ENCODE results near the gene GPD1L.

GPD1L gene

DNA sequence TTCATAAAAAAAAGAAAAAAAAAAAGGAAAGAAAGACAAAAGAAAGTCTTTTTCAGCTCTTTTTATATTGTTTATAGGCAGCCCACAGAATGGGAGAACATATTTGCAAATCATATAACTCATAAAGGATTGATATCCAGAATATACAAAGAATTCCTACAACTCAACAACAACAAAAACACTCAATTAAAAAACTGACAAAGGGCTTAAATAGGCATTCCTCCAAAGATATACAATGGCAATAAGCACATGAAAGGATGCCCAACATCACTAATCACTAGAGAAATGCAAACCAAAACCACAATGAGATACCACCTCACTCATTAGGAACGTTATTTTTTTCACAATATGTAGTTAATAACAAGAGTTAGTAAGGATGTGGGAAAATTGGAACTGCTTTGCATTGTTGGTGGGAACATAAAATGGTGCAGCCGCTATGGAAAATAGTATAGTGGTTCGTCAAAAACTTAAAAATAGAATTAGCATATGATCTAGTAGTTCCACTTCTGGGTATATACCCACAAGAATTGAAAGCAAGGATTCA lies 77.8 kb downstream of the GPD1L start:
- Histone ChIP-seq H3K27ac (ENCODE audit: low read depth, low read length, poor library complexity, severe bottlenecking) (no peak overlapping the region), H2AFZ (ENCODE audit: low read length) (no peak overlapping the region), H3K4me1 (ENCODE audit: insufficient read depth, low read length, severe bottlenecking) (no peaks in the 10 kb centered on the region), H3K36me3 (ENCODE audit: insufficient read depth, low read length) (no peaks in the 10 kb centered on the region), H3K4me3 (ENCODE audit: low read depth, low read length, poor library complexity, severe bottlenecking) (no peak overlapping the region), H3F3A (ENCODE audit: insufficient read depth, low read length) (no peaks in the 10 kb centered on the region), H4K20me1 (ENCODE audit: insufficient read depth, low read length) (no peaks in the 10 kb centered on the region), H3K9me2 (ENCODE audit: low read depth, low read length) (no peaks in the 10 kb centered on the region), H3K27me3 (ENCODE audit: insufficient read depth, low read length) (no peaks in the 10 kb centered on the region; the same call in 1 of the 2 replicates), H3K9ac (ENCODE audit: low read length) (no peak overlapping the region), H3K4me2 (ENCODE audit: low read length) (no peak overlapping the region), H3K79me2 (ENCODE audit: insufficient read depth, low read length) (no peaks in the 10 kb centered on the region), H3K9me3 (ENCODE audit: low read length) (no peaks in the 10 kb centered on the region)
- TF ChIP-seq, protein P1, sequence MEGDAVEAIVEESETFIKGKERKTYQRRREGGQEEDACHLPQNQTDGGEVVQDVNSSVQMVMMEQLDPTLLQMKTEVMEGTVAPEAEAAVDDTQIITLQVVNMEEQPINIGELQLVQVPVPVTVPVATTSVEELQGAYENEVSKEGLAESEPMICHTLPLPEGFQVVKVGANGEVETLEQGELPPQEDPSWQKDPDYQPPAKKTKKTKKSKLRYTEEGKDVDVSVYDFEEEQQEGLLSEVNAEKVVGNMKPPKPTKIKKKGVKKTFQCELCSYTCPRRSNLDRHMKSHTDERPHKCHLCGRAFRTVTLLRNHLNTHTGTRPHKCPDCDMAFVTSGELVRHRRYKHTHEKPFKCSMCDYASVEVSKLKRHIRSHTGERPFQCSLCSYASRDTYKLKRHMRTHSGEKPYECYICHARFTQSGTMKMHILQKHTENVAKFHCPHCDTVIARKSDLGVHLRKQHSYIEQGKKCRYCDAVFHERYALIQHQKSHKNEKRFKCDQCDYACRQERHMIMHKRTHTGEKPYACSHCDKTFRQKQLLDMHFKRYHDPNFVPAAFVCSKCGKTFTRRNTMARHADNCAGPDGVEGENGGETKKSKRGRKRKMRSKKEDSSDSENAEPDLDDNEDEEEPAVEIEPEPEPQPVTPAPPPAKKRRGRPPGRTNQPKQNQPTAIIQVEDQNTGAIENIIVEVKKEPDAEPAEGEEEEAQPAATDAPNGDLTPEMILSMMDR (IDR thresholded peaks at IDR 0.05; ENCODE audit: low read length): no peak
- no peak for TF ChIP-seq EZH2 (IDR thresholded peaks at IDR 0.05; ENCODE audit: borderline replicate concordance, low read length)

DNA sequence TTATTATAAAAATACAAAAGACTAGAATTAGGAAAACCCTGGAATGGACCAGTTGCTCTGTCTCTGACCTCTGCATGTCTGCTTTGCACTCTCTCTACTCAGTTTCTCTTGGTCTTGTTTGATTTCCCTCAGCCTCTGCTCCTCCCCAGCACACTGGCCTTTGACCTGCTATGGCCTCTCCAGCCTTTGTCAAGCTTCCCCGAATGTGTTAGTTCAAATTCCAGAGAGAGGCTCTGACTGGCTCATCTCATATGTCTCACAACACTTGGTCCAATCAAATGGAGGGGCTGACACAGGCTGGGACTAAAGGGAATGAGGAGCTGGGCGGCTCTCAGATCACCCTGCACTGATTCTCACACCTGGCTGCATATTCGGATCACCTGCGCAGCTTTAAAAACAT lies 79.7 kb downstream of the GPD1L start:
- H2AFZ ChIP-seq (ENCODE audit: low read length): no peak overlapping the region
- no peaks in the 10 kb centered on the region for H3K79me2 ChIP-seq (ENCODE audit: insufficient read depth, low read length)

GRCh38 chr3:32186876-32187275 lies 80.5 kb downstream of the GPD1L start:
- Histone ChIP-seq H3K9me2 (ENCODE audit: low read depth, low read length) (no peaks in the 10 kb centered on the region), H4K20me1 (ENCODE audit: insufficient read depth, low read length) (no peaks in the 10 kb centered on the region), H3K9ac (ENCODE audit: low read length) (no peak overlapping the region), H3K79me2 (ENCODE audit: insufficient read depth, low read length) (no peaks in the 10 kb centered on the region), H3K36me3 (ENCODE audit: insufficient read depth, low read length) (no peaks in the 10 kb centered on the region), H3K4me1 (ENCODE audit: insufficient read depth, low read length, severe bottlenecking) (no peaks in the 10 kb centered on the region), H2AFZ (ENCODE audit: low read length) (no peak overlapping the region), H3K27me3 (ENCODE audit: insufficient read depth, low read length) (no peaks in the 10 kb centered on the region; the same call in 1 of the 2 replicates), H3F3A (ENCODE audit: insufficient read depth, low read length) (no peaks in the 10 kb centered on the region), H3K27ac (ENCODE audit: low read depth, low read length, poor library complexity, severe bottlenecking) (no peak overlapping the region), H3K4me3 (ENCODE audit: low read depth, low read length, poor library complexity, severe bottlenecking) (no peak overlapping the region), H3K9me3 (ENCODE audit: low read length) (no peaks in the 10 kb centered on the region), H3K4me2 (ENCODE audit: low read length) (no peak overlapping the region)
- TF ChIP-seq, protein P1 (IDR thresholded peaks at IDR 0.05; ENCODE audit: low read length): no peak
- TF ChIP-seq EZH2 (IDR thresholded peaks at IDR 0.05; ENCODE audit: borderline replicate concordance, low read length): no peak

More for the DNA sequence above, 79.7 kb downstream of the GPD1L start:
- H4K20me1 ChIP-seq (ENCODE audit: insufficient read depth, low read length): no peaks in the 10 kb centered on the region
- H3K9me2 ChIP-seq (ENCODE audit: low read depth, low read length): no peaks in the 10 kb centered on the region
- H3K27me3 ChIP-seq (ENCODE audit: insufficient read depth, low read length): no peaks in the 10 kb centered on the region; the same call in 1 of the 2 replicates
- H3K4me3 ChIP-seq (ENCODE audit: low read depth, low read length, poor library complexity, severe bottlenecking): no peak overlapping the region
- H3K4me1 ChIP-seq (ENCODE audit: insufficient read depth, low read length, severe bottlenecking): no peaks in the 10 kb centered on the region
- H3K4me2 ChIP-seq (ENCODE audit: low read length): no peak overlapping the region
- H3F3A ChIP-seq (ENCODE audit: insufficient read depth, low read length): no peaks in the 10 kb centered on the region
- no peak overlapping the region for H3K27ac ChIP-seq (ENCODE audit: low read depth, low read length, poor library complexity, severe bottlenecking)
- TF ChIP-seq, protein P1 (IDR thresholded peaks at IDR 0.05; ENCODE audit: low read length): no peak
- TF ChIP-seq EZH2 (IDR thresholded peaks at IDR 0.05; ENCODE audit: borderline replicate concordance, low read length): no peak
- H3K36me3 ChIP-seq (ENCODE audit: insufficient read depth, low read length): no peaks in the 10 kb centered on the region
- no peaks in the 10 kb centered on the region for H3K9me3 ChIP-seq (ENCODE audit: low read length)
- no peak overlapping the region for H3K9ac ChIP-seq (ENCODE audit: low read length)

Measured in OCI-LY1 (cell line).